NT2/D1 (cell line): Measurements from ENCODE around the gene RIMS4.

Source experiments
- SUZ12 ChIP-seq: IDR thresholded peaks from 2 replicates; pipeline ENCODE4 v1.6.1; 2011; ENCODE audit not compliant: insufficient read length, insufficient read depth; ENCODE audit errors: extremely low read depth
- YY1 ChIP-seq: IDR thresholded peaks from 2 replicates; pipeline ENCODE4 v1.6.1; 2011; ENCODE audit not compliant: insufficient read length, insufficient read depth
- ZNF274 ChIP-seq: IDR thresholded peaks from 2 replicates; pipeline ENCODE4 v1.6.1; 2011; ENCODE audit warnings: mild to moderate bottlenecking, low read depth, low read length

DNA sequence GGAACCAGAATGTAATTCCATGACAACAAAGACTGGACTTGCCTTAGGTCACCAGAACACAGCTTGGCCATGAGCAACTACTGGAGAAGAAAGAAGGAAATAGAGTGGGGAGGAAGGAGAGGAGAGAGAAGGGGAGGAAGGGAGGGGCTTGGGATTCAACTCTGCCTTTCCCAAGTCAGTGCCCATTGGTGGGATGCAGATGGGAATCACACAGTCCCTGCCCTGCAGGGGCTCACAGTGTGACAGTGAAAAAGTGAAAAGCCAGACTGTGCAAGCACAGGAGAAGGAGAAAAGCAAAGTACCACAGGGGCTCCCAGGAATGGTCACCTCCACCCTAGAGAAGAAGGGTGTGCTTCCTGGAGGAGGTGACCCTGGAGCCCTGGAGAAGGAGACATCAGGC is 14.0 kb downstream of the RIMS4 start:
- TF ChIP-seq ZNF274 (no peak), SUZ12 (no peak), YY1 (no peak)
